GM21786 (cell line): ENCODE measurements around the gene GNL2.

Source experiments
- ATAC-seq: cut with Tn5 transposase; IDR thresholded peaks from one replicate; pipeline ENCODE4 v1.9.1; 2021; ENCODE audit not compliant: unreplicated experiment

GNL2 gene

GRCh38 chr1:37595440-37596181 is at the start of gene GNL2:
GNL2 (minus strand) TSS chr1:37595937; CDS start chr1:37595822, 115 bp downstream.
- peak; percentile 98 for ATAC-seq

- ATAC-seq: no peak
Observed at GRCh38 chr1:37641059-37641458, 45.3 kb upstream of the GNL2 start.

GRCh38 chr1:37636435-37636834 is 40.7 kb upstream of the GNL2 start:
- no peak for ATAC-seq

GRCh38 chr1:37634992-37635902 is 39.5 kb upstream of the GNL2 start:
- no peak for ATAC-seq

GRCh38 chr1:37634244-37634991 is 38.7 kb upstream of the GNL2 start, which contains the start of gene RSPO1:
RSPO1 (minus strand) TSS chr1:37634892; CDS start chr1:37629661, 5,231 bp downstream.
- ATAC-seq: no peak

GRCh38 chr1:37633938-37634243 is 38.2 kb upstream of the GNL2 start:
- ATAC-seq: no peak

- no peak for ATAC-seq
Observed at GRCh38 chr1:37633040-37633937, 37.6 kb upstream of the GNL2 start.

GRCh38 chr1:37631036-37631435 is 35.3 kb upstream of the GNL2 start:
- no peak for ATAC-seq

GRCh38 chr1:37630426-37631028 is 34.8 kb upstream of the GNL2 start:
- no peak for ATAC-seq

- no peak for ATAC-seq
Observed at GRCh38 chr1:37629726-37630425, 34.1 kb upstream of the GNL2 start.

- ATAC-seq: no peak
Observed at GRCh38 chr1:37629008-37629407, 33.3 kb upstream of the GNL2 start.

GRCh38 chr1:37628026-37628556 is 32.4 kb upstream of the GNL2 start:
- ATAC-seq: no peak

GRCh38 chr1:37622131-37622530 is 26.4 kb upstream of the GNL2 start:
- ATAC-seq: no peak

GRCh38 chr1:37621326-37621870 is 25.7 kb upstream of the GNL2 start:
- ATAC-seq: no peak

- ATAC-seq: no peak
Observed at GRCh38 chr1:37620707-37621106, 25.0 kb upstream of the GNL2 start.

GRCh38 chr1:37616330-37616729 is 20.6 kb upstream of the GNL2 start:
- no peak for ATAC-seq

- no peak for ATAC-seq
Observed at GRCh38 chr1:37614105-37614504, 18.4 kb upstream of the GNL2 start.

GRCh38 chr1:37612186-37612585 is 16.4 kb upstream of the GNL2 start:
- no peak for ATAC-seq

GRCh38 chr1:37609994-37610393 is 14.3 kb upstream of the GNL2 start:
- no peak for ATAC-seq
